Frontal cortex (tissue), 4 donors: ENCODE data around the gene KRTAP9-1. TPM values are rescaled to one million over a fixed set of nuclear protein-coding genes. Genes with fewer than 3 reads are reported as not detected.
"Not testable (repeated sequence)": the region's sequence is repeated elsewhere in the genome, so short reads cannot be mapped to it uniquely, and the experiment has no call there.

Experiments
- DNase-seq, 2 donors: peaks; one replicate each; pipeline ENCODE4 v3.0.0; 2012; ENCODE audit warnings: low spot score in 2 of 2
- FAIRE-seq: peaks from 2 replicates; lab custom pipeline; 2012; peaks lifted over from hg19 to GRCh38; lab: Jason Lieb, UNC
- total RNA-seq: library from RNA; depleted of rRNA; stranded (reverse); fragments of >200 nt; gene quantifications from one replicate; pipeline ENCODE4 v1.2.3, GENCODE V29; 2014
- donor health status: control.
- donor health status: control.
- donor health status: control.

The KRTAP9-1 gene
- total RNA-seq, 1 donor from 2014 or later = not detected

GRCh38 chr17:41178341-41178740 lies 11.3 kb upstream of the KRTAP9-1 start:
- DNase-seq = no peak
- FAIRE-seq = no peak

GRCh38 chr17:41178843-41179616 lies 10.7 kb upstream of the KRTAP9-1 start:
- no peak for DNase-seq
- FAIRE-seq = no peak

- DNase-seq (no peak), FAIRE-seq (no peak)
These were observed 5.2 kb upstream of the KRTAP9-1 start, which contains the start of gene KRTAP4-1 for GRCh38 chr17:41184480-41184961. TSS of gene KRTAP4-1 (minus strand) at chr17:41184911. CDS start at chr17:41184854, 57 bp downstream.

- DNase-seq (no peak), FAIRE-seq (no peak)
These were observed 4.7 kb upstream of the KRTAP9-1 start for GRCh38 chr17:41185001-41185400.

DNA sequence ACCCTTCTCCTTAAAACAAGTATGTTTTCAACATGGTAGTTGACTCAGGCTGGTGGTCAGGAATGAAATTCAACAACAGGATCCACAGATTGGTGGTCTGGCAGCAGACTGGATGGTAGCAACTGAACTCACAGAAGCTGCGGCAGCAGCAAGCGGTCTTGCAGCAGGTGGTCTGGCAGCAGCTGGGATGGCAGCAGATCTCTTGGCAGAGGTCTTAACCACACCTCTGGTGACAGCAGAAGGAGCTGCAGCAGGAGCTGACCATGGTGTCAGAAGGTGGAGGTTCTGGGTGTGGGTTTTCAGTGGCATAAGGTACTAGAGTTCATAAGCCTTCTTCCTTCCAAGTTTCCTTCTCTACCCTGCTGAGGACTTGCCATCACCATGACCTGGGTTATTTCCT lies 2.8 kb upstream of the KRTAP9-1 start:
- DNase-seq (no peak), FAIRE-seq (no peak)

DNA sequence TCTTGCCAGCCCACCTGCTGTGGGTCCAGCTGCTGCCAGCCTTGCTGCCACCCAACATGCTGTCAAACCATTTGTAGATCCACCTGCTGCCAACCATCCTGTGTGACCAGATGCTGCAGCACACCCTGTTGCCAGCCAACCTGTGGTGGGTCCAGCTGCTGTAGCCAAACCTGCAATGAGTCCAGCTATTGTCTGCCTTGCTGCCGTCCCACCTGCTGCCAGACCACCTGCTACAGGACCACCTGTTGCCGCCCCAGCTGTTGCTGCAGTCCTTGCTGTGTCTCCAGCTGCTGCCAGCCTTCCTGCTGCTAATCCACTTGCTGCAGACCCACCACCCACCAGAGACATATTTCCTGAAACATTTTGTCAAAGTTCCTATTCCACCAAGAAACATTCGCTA lies 641 bp downstream of the KRTAP9-1 start:
- no peak for FAIRE-seq
- DNase-seq = no peak

- DNase-seq (no peak), FAIRE-seq (no peak)
These were observed 6.4 kb downstream of the KRTAP9-1 start for GRCh38 chr17:41196068-41196467.

DNA sequence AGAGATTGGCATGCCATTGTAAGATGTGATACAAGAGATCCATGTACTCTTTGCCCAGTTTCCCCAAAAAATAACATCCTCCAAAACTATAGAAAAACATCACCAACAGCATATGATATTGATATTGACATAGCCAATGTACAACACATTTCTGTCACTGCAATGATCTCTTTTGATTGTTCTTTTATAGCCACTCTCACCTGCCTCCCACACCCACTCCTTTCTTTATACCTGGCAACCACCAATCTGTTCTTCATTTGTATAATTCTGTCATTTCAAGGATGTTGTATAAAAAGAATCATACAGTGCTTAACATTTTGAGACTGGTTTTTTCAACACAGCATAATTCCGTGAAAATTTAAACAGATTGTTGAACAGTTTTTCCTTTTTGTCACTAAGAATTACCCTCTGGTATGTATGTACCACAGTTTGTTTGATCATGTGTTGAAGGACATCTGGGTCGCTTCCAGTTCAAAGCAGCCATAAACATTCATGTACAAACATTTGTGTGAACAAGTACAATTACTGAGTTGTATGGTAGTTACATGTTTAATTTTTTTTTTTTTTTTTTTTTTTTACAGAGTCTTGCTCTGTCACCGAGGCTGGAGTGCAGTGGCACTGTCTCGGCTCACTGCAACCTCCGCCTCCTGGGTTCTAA lies 9.9 kb downstream of the KRTAP9-1 start:
- FAIRE-seq (no peak), DNase-seq (no peak)

GRCh38 chr17:41211845-41212466 lies 22.3 kb downstream of the KRTAP9-1 start:
- no peak for DNase-seq
- no peak for FAIRE-seq

- FAIRE-seq = no peak
- DNase-seq = no peak
These were observed 23.0 kb downstream of the KRTAP9-1 start for GRCh38 chr17:41212524-41213169.

DNA sequence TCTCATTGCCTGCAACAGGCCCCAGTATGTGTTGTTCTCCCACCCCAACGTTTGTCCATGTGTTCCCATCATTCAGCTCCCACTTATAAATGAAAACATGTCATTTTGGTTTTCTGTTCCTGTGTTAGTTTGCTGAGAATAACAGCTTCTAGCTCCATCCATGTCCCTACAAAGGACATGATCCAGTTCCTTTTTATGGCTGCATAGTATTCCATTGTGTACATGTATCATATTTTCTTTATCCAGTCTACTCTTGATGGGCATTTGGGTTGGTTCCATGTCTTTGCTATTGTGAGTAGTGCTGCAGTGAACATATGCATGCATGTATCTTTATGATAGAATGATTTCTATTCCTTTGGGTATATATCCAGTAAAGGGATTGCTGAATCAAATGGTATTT lies 26.0 kb downstream of the KRTAP9-1 start:
- no peak for FAIRE-seq
- DNase-seq = no peak

DNA sequence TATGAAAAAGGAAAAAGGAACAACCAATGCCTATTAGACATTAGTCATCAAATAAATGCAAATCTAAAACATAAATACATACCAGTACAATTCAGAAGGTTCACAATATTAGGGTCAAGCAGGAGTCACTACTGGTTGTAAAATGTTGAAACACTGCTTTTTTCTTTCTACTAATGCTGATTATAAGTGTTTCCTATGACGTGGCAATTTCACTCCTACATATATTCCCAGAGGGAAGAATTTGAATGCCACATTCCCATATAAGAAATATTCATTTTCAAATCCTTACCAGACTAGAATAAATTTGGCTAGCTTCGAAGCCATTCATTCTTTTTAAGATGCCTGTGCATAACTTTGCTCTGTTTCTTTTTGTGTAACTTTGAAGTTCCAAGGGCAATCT lies 34.1 kb downstream of the KRTAP9-1 start:
- FAIRE-seq (no peak), DNase-seq (no peak)

DNA sequence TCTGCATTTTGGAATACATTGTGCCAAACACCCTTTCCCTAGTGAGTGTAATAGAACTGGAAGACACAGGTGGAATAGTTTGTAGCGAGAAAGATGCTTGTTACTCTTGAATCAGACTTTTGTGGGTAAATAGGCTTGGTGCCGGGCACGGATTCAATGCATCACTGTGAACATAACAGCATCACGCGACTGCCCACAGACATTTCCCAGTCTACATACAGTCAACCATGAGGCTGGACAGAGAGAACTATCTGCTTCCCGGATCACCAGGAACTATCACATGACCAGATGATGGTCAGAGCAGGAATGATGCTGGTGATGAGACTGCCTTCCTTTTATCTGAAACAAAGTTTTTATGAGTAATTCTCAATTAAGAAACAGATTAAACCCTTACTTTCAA lies 36.4 kb downstream of the KRTAP9-1 start:
- no peak for DNase-seq
- no peak for FAIRE-seq

GRCh38 chr17:41226598-41227095 lies 37.0 kb downstream of the KRTAP9-1 start, which contains the start of gene KRTAP9-2:
TSS of gene KRTAP9-2 (plus strand) at chr17:41226648. CDS start at chr17:41226655, 7 bp downstream.
- FAIRE-seq, DNase-seq: not testable (repeated sequence)

GRCh38 chr17:41230094-41230493 lies 40.4 kb downstream of the KRTAP9-1 start:
- no peak for DNase-seq
- FAIRE-seq = no peak

- FAIRE-seq (no peak), DNase-seq (no peak)
These were observed 42.0 kb downstream of the KRTAP9-1 start for GRCh38 chr17:41231731-41232130.

DNA sequence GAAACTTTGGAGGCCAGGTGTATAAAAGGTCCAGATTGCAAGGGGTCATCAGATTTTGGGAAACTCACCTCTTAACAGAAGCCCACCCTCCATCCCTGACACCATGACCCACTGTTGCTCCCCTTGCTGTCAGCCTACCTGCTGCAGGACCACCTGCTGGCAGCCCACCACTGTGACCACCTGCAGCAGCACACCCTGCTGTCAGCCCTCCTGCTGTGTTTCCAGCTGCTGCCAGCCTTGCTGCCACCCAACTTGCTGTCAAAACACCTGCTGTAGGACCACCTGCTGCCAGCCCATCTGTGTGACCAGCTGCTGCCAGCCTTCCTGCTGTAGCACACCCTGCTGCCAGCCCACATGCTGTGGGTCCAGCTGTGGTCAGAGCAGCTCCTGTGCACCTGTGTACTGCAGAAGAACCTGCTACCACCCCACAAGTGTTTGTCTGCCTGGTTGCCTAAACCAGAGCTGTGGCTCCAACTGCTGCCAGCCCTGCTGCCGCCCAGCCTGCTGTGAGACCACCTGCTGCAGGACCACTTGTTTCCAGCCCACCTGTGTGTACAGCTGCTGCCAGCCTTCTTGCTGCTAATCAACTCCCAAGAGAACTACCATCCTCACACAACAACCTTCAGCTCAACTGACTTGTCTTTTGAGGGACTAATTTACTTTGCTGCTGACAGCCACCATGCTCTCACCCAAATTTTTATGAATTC lies 42.9 kb downstream of the KRTAP9-1 start, which contains the start of gene KRTAP9-3:
TSS of gene KRTAP9-3 (plus strand) at position 51 of the 707 bp plus-strand sequence. CDS start at position 104, 53 bp downstream.
- not testable (repeated sequence) for DNase-seq, FAIRE-seq

DNA sequence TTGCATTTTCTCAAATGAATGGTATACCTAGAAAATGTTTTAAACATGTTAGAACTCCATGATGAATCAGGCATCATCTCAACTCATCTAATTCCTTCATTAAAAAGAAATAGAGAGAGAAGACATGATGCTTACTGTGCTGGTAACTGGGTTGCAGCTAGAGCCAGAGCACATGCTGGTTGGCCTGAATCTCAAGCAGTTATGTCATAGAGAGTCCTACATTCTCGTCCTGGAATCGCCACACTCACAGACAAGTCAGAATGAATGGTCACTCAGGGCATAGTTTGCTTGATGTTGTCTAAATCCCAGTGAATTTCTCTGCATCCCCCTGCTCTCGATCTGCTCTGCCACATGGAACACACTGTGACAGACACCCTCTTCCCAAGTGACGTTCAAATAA lies 47.4 kb downstream of the KRTAP9-1 start:
- not testable (repeated sequence) for DNase-seq, FAIRE-seq

DNA sequence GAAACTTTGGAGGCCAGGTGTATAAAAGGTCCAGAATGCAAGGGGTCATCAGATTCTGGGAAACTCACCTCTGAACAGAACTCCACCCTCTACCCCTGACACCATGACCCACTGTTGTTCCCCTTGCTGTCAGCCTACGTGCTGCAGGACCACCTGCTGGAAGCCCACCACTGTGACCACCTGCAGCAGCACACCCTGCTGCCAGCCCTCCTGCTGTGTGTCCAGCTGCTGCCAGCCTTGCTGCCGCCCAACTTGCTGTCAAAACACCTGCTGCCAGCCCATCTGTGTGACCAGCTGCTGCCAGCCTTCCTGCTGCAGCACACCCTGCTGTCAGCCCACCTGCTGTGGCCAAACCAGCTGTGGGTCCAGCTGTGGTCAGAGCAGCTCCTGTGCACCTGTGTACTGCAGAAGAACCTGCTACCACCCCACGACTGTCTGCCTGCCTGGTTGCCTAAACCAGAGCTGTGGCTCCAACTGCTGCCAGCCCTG lies 48.3 kb downstream of the KRTAP9-1 start, which contains the start of gene KRTAP9-8:
TSS of gene KRTAP9-8 (plus strand) at position 51 of the 489 bp plus-strand sequence. CDS start at position 104, 53 bp downstream.
- DNase-seq, FAIRE-seq: not testable (repeated sequence)
